Thyroid gland (tissue), 4 donors: ENCODE data around the gene SMARCE1.

Source experiments
- POLR2A ChIP-seq, 2 donors: fragments of 450-650 bp; IDR thresholded peaks; one replicate each; pipeline ENCODE4 v1.6.1; 2017; ENCODE audit warnings: antibody characterized with exemption in 2 of 2, mild to moderate bottlenecking in 2 of 2, moderate library complexity in 1 of 2
- TF ChIP-seq, protein P1 (sequence below), 6 experiments: fragments of 200-600 bp in 3 of 6; fragments of 450-650 bp in 3 of 6; sonication (generic) in 3 of 6; IDR thresholded peaks; one replicate each; pipeline ENCODE4 v1.5.1; 2016 to 2019; ENCODE audit warnings: antibody characterized with exemption in 6 of 6, mild to moderate bottlenecking in 2 of 6, inconsistent platforms in 1 of 6, moderate library complexity in 1 of 6

DNA sequence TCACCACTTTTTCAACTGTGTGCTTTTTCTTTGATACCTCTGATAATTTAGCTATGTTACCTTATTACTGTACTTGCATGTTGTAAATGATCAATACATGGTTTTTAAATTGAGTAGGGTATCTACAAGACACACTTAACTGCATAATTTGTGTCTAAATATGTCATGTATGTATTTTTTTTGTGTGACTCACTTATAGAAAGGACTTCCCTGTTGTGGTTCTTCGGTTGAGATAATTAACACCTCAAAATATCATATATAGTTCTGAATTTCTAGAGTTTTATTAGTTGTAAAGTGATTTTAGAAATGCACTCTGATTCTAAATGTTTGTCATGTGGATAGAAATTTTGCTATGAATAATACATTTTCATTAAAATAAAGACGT, 31.9 kb upstream of the SMARCE1 start:
- TF ChIP-seq, protein P1, sequence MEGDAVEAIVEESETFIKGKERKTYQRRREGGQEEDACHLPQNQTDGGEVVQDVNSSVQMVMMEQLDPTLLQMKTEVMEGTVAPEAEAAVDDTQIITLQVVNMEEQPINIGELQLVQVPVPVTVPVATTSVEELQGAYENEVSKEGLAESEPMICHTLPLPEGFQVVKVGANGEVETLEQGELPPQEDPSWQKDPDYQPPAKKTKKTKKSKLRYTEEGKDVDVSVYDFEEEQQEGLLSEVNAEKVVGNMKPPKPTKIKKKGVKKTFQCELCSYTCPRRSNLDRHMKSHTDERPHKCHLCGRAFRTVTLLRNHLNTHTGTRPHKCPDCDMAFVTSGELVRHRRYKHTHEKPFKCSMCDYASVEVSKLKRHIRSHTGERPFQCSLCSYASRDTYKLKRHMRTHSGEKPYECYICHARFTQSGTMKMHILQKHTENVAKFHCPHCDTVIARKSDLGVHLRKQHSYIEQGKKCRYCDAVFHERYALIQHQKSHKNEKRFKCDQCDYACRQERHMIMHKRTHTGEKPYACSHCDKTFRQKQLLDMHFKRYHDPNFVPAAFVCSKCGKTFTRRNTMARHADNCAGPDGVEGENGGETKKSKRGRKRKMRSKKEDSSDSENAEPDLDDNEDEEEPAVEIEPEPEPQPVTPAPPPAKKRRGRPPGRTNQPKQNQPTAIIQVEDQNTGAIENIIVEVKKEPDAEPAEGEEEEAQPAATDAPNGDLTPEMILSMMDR (IDR thresholded peaks at IDR 0.05) = no peak
- no peak for TF ChIP-seq POLR2A (IDR thresholded peaks at IDR 0.05)
